Myocyte (in vitro differentiated cells): ENCODE measurements around the gene LRRC75A. TPM values are rescaled to one million over a fixed set of nuclear protein-coding genes. Genes with fewer than 3 reads are reported as not detected.
"Not testable (repeated sequence)": the region's sequence is repeated elsewhere in the genome, so short reads cannot be mapped to it uniquely, and the experiment has no call there.

Source experiments
- DNase-seq: peaks from one replicate; pipeline ENCODE4 v3.0.0-alpha.2; 2012; ENCODE audit warnings: low read depth
- polyA plus RNA-seq: library from polyadenylated mRNA; unstranded; fragments of >200 nt; gene quantifications from one replicate; pipeline ENCODE4 v1.2.1, GENCODE V29; 2012; ENCODE audit warnings: missing spikeins
- total RNA-seq: library from RNA; depleted of rRNA; stranded (reverse); fragments of >200 nt; gene quantifications from 2 replicates; pipeline ENCODE4 v1.2.3, GENCODE V29; 2014

Gene LRRC75A, protein sequence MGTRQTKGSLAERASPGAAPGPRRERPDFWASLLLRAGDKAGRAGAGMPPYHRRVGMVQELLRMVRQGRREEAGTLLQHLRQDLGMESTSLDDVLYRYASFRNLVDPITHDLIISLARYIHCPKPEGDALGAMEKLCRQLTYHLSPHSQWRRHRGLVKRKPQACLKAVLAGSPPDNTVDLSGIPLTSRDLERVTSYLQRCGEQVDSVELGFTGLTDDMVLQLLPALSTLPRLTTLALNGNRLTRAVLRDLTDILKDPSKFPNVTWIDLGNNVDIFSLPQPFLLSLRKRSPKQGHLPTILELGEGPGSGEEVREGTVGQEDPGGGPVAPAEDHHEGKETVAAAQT
- total RNA-seq = 0.21 and 0.51 TPM in 2 replicates
- polyA plus RNA-seq = 2.3 TPM

- DNase-seq = peak; percentile 23
Measured at GRCh38 chr17:16491703-16492612, at the start of gene LRRC75A. LRRC75A (minus strand) TSS chr17:16492193; CDS start chr17:16491990, 203 bp downstream.

- DNase-seq = no peak
Measured at GRCh38 chr17:16537130-16537458, 45.1 kb upstream of the LRRC75A start.

GRCh38 chr17:16534236-16534635 lies 42.2 kb upstream of the LRRC75A start:
- peak; percentile 36 for DNase-seq

GRCh38 chr17:16529906-16530305 lies 37.9 kb upstream of the LRRC75A start:
- no peak for DNase-seq

DNA sequence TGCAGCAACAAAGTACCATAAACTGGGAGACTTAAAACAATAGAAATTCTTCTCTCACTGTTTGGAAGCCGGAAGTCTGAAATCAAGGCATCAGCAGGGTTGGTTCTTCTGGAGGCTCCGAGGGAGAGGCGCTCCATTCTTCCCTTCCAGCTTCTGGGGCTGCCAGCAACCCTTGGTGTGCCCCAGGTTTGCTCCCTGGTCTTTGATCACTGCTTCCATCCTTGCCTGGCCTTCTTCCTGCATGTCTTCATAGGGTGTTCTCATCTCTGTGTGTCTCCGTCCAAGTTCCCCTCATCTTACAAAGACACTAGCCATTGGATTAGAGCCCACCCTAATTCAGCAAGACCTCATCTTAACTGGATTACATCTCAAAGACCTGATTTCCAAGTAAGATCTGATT lies 35.3 kb upstream of the LRRC75A start:
- no peak for DNase-seq

DNA sequence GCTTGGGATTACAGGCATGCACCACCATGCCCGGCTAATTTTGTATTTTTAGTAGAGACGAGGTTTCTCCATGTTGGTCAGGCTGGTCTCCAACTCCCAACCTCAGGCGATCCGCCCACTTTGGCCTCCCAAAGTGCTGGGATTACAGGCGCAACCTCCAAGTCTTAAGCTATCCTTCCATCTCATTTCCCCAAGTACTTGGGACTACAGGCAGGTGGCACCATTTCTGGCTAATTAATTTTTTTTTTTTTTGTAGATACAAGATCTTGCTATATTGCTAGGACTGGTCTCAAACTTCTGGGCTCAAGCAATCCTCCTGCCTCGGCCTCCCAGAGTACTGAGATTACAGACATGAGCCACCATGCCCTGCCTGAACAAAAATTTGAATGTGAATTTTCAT lies 33.6 kb upstream of the LRRC75A start:
- not testable (repeated sequence) for DNase-seq

DNA sequence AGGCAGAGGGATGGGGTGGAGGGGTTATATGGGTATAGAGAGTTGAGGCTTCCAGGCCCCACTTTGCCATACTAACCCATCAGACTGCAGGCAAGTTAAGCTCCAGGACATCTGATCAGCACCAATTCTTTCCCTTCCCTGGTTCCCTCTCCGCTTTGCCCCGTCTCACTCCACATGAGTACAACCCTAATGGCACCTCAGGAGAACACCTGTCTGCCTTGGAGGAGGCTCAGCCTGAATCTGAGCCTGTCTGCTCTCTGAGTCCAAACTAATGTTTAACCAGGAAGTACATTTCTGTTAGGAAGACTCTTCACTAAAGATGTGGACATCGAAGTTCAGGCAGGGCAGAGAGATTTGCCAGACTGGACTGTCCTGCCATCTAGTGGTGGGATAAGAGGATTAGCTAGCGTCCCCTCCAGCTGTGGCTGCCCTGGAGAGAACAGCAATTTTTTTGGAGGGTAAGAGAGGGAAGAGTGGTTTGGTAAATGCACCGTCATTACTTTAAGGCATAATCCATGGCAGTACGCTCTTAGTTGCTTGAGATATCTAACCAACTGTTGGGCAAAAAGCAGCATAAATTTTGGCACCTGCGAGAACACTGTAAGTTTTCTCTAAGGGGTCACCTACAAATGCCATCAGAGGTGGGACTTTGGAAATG lies 29.2 kb upstream of the LRRC75A start:
- DNase-seq = peak; percentile 89

DNA sequence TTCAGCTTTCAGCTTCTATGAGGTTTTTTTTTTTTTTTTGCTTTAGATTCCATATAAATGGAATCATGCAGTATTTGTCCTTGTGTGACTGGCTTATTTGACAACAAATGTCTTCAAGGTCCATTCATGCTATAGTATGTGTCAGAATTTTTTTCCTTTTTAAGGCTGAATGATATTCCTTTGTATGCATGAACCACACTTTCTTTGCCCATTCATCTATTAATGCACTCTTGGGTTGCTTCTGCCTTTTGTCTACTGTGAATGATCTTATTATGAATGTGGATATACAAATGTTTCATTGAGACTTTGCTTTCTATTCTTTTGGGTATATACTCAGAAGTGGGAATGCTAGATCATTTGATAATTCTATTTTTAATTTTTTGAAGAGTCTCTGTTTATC lies 27.0 kb upstream of the LRRC75A start:
- DNase-seq = no peak

DNA sequence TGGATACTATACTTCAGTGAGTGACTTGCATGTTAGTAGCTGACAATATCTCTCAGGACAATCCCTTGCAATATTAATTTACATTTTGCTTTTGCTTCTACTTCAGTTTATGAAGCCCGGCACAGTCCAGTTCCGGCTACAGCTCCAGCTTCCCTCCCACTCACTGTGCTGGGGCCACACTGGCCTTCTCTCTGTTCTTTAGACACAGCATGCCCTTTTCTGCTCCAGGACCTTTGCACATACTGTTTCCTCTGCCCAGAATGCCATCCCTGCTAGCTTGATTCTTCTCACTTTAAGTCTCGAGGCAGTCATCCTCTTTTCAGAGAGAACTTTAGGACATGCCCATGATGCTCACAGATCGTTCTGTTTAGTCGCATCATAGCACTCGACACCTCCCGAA lies 25.5 kb upstream of the LRRC75A start:
- no peak for DNase-seq

GRCh38 chr17:16516594-16517051 lies 24.6 kb upstream of the LRRC75A start:
- peak; percentile 93 for DNase-seq

DNA sequence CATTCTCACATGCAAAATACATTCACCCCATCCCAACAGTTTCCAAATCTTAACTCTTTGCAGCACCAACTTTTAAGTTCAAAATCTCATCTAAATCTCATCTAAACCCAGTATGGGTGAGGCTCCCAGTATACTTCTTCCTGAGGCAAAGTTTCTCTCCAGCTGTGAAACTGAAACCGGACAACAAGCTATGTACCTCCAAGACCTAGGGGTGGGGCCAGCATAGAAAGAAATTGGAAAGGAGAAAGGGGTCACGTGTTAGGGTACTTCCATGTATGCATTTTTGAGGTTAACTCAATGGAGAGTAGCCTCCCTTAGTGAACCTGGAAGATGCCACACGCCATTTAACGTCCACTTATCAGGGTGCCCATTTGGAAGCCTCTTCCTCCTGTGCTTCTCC lies 23.9 kb upstream of the LRRC75A start:
- DNase-seq = no peak

DNA sequence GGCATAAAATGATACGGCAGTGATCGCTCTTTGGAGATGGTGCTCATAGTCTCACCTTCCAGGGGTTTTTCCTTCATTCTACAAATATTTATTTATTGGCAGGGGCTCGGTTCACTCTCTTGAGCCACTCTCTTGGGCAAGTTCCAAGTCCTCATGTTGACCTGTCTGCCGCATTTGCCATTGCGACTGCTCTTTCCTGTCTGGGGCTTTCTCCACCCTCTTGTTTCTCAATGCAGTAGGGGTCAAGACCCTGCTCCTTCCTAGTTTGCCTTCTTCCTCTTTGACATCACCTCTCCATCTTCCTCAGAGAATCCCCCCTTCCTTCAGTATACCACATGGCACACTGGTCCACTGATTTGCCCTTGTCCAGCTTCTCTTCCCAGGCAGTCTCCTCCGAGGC lies 21.9 kb upstream of the LRRC75A start:
- DNase-seq = no peak

- DNase-seq = peak; percentile 80
Measured at GRCh38 chr17:16512011-16512410, 20.0 kb upstream of the LRRC75A start.

GRCh38 chr17:16511593-16511992 lies 19.6 kb upstream of the LRRC75A start:
- no peak for DNase-seq

DNA sequence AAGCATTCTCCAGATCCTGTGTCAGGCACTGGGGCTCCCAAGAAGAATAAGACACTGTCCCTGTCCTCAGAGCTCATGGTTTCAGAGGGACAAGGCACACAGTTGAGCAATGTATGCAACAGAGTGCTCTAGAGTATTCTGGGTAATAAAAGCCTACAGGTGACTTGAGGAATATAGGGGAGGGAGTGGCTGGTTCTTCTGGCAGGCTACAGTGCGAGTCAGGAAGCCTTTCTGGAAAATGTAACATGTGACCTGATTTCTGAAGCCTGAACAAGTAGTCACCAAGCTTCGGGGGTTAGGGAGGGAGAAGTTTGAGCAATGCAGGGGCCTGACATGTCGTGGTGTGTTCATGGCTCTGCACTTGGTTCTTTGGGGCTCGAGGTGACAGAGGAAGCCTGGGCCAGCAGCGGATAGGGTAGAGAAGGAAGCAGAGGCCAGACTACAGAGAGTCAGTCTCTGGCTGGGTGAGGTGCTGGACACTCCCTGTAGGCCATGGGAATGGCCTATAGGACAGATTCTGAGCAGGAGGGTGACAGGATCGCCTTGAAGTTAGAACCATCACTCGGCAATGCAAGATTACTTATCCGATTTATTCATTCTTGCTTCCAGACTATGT lies 16.0 kb upstream of the LRRC75A start:
- DNase-seq = no peak

- no peak for DNase-seq
Measured at GRCh38 chr17:16506188-16506587, 14.2 kb upstream of the LRRC75A start.

DNA sequence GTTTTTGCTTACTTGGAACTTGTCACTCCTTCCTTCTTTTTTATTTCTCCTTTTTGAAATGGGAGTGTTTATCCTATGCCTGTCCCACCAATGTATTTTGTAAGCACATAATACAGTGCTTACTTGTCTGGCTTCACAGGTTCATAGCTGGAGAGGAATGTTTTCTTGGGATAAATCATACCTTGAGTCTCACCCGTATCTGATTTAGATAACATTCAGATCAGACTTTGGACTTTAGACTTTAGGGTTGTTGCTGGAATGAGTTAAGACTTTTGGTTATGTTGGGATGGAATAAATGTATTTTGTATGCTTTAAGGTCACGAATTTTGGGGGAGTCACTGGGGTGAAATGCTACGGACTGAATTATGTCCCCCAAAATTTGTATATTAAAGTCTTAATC lies 13.0 kb upstream of the LRRC75A start:
- no peak for DNase-seq

GRCh38 chr17:16496820-16497489 lies 5.0 kb upstream of the LRRC75A start:
- no peak for DNase-seq

- DNase-seq = no peak
Measured at GRCh38 chr17:16495980-16496819, 4.2 kb upstream of the LRRC75A start.

DNA sequence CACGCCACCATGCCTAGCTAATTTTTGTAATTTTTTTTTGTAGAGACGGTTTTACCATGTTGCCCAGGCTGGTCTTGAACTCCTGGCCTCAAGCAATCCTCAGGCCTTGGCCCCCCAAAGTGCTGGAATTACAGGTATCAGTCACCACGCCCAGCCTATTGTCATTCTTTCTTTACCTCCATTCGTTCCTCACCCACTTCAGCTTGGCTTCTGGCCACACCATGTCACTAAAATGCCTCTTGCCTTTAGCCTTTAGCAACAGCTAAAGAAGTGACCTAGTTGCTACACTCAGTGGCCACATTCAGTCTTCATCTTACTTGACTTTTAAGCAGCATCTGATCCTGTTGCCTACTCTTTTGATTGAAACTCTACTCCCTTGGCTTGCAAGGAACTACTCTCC lies 3.6 kb upstream of the LRRC75A start:
- DNase-seq = no peak
